GM12891 (cell line): ENCODE results near the gene CES5A.
"Not testable (repeated sequence)": the region's sequence is repeated elsewhere in the genome, so short reads cannot be mapped to it uniquely, and the experiment has no call there.

ENCODE experiments used
- DNase-seq: peaks from one replicate; pipeline ENCODE4 v3.0.0; 2011; ENCODE audit warnings: low spot score; ENCODE audit not compliant: insufficient read length
- FAIRE-seq: peaks from 2 replicates; lab custom pipeline; 2011; peaks lifted over from hg19 to GRCh38; lab: Jason Lieb, UNC
- PAX5 ChIP-seq: IDR thresholded peaks from 2 replicates; pipeline ENCODE4 v1.6.1; 2011; ENCODE audit warnings: low read length, moderate library complexity, mild to moderate bottlenecking; ENCODE audit not compliant: insufficient read depth, severe bottlenecking
- POLR2A ChIP-seq: IDR thresholded peaks from 2 replicates; pipeline ENCODE4 v1.6.1; 2011; ENCODE audit warnings: low read depth, low read length, control low read depth
- POU2F2 ChIP-seq: IDR thresholded peaks from 2 replicates; pipeline ENCODE4 v1.6.1; 2011; ENCODE audit warnings: low read depth, mild to moderate bottlenecking, control low read depth, low read length, moderate library complexity
- SPI1 ChIP-seq: IDR thresholded peaks from 2 replicates; pipeline ENCODE4 v1.6.1; 2011; ENCODE audit warnings: low read depth, low read length, control low read depth

Gene CES5A

DNA sequence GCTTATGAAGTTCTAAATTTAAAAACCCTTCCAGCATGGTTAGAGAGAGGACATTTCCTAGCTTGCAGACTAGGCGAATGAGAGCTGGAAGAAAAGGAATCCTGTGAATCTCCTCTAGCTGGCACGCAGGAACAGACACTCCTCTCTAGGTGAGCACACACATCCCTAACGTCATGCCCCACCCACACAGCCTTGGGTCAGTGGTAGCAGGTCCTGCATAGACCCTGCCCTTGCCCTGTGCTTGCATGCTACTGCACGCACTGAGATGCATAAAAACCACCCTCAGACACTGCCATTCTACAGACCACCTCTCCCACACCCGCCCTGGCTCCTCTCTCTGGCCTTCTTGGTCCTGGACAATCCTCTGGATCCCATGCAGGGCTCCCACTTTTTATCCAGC lies 65.8 kb downstream of the CES5A start:
- TF ChIP-seq PAX5 (no peak), POU2F2 (no peak), SPI1 (no peak), POLR2A (no peak)
- no peak for FAIRE-seq
- DNase-seq: no peak

DNA sequence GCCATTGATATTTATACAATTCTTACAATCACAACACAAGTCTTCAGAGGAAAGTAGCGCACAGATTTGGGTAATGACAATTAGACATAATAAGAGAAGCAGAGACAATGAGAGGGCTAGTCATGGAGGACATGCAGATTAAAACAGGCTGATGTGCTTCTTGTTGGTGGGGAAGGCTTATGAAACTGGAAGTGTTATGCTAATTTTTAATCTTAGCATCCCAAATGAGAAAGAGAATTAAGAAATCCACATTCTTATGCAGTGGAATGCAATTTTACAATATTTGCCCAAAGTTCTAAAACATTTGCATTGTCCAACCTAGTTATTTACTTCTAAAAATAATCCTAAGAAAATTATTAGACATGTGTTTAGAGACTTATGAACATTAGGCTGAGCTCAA lies 66.9 kb downstream of the CES5A start:
- DNase-seq, FAIRE-seq: not testable (repeated sequence)

DNA sequence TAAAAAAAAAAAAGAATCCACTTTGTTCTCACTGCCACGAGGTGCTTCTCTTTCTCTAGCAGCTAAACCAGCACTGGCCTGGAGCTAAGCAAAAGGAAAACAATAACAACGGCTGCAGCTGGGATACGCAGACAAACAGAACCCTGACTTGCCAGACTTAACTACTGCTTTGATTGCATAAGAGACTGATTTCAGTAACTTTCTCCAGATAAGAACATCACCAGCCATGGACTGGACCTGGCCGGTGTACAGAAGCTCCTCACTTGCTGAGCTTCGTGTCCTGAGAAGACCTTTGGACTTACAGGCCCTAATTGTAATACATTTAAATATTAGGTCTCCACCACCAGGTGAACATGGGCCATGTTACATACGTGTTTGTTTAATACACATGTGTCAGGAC lies 70.1 kb downstream of the CES5A start:
- DNase-seq, FAIRE-seq: not testable (repeated sequence)

DNA sequence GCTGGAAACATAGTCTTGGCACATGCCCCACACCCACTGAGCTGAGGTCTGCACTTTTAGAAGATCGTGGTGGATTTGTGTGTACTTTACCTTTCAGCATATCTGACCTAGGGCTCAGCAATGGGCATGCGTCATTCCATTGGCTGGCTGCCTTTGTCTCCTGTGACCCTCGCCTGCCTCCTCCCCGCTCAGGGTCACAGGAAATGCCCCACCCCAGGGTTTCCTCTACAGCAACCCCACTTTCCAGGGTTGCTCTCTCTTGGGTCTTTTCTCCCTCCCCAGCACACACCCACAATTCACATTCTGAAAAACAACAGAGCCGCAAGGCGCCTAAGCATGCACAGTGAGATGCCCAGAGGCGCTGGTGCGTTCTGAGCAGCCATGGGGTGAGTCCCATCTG lies 71.5 kb downstream of the CES5A start:
- not testable (repeated sequence) for FAIRE-seq, DNase-seq
